Kidney (tissue), 14 donors: ENCODE measurements around the gene ARHGEF6. TPM values are rescaled to one million over a fixed set of nuclear protein-coding genes. Genes with fewer than 3 reads are reported as not detected.

Experiments used
- DNase-seq, 5 donors: peaks; one replicate each; pipeline ENCODE4 v3.0.0-alpha.2; 2013 to 2020
- FAIRE-seq: peaks from 2 replicates; lab custom pipeline; 2012; peaks lifted over from hg19 to GRCh38; lab: Jason Lieb, UNC
- H3K27ac ChIP-seq, 2 donors: one replicate each; pipeline ENCODE4 v1.7.0; 2013; ENCODE audit warnings: low read depth in 2 of 2, low read length in 2 of 2, inconsistent platforms in 1 of 2
- H3K27me3 ChIP-seq: one replicate; pipeline ENCODE4 v1.7.1; 2013; ENCODE audit warnings: low read length, inconsistent platforms; ENCODE audit not compliant: control insufficient read depth, insufficient read depth
- H3K36me3 ChIP-seq, 3 donors: one replicate each; pipeline versions ENCODE4 v1.7.0 to v1.7.1; 2013; ENCODE audit warnings: low read length in 3 of 3, control low read depth in 1 of 3, inconsistent platforms in 1 of 3; ENCODE audit not compliant: insufficient read depth in 3 of 3, control insufficient read depth in 2 of 3
- H3K4me1 ChIP-seq, 3 donors: one replicate each; pipeline versions ENCODE4 v1.7.0 to v1.7.1; 2013; ENCODE audit warnings: low read length in 3 of 3, inconsistent platforms in 1 of 3, low read depth in 1 of 3; ENCODE audit not compliant: control insufficient read depth in 2 of 3, insufficient read depth in 2 of 3
- H3K4me3 ChIP-seq, 3 donors: one replicate each; pipeline versions ENCODE4 v1.7.0 to v1.8.1; 2013; ENCODE audit warnings: low read length in 3 of 3, control low read depth in 1 of 3, inconsistent platforms in 1 of 3
- H3K9ac ChIP-seq, 3 donors: one replicate each; pipeline versions ENCODE4 v1.7.0 to v1.7.1; 2013; ENCODE audit warnings: low read length in 3 of 3, control low read depth in 1 of 3, inconsistent platforms in 1 of 3
- H3K9me3 ChIP-seq, 3 donors: one replicate each; pipeline versions ENCODE4 v1.7.0 to v1.7.1; 2013; ENCODE audit warnings: low read length in 3 of 3, control low read depth in 1 of 3, inconsistent platforms in 1 of 3; ENCODE audit not compliant: control insufficient read depth in 2 of 3, insufficient read depth in 1 of 3
- CTCF ChIP-seq: IDR thresholded peaks from 3 replicates; pipeline ENCODE4 v1.5.1; 2012; ENCODE audit warnings: mild to moderate bottlenecking, moderate library complexity, borderline replicate concordance; ENCODE audit not compliant: insufficient read depth; ENCODE audit errors: extremely low read depth
- intact Hi-C: fragments of 100-400 bp; cut with DNase I; formaldehyde crosslinking; loops from one replicate; pipeline ENCODE4 v1.11.1; 2022
- polyA plus RNA-seq: library from polyadenylated mRNA; stranded (reverse); fragments of 350-450 nt; fragmentation: Illumina TruSeq; extraction: RNeasy Lipid Tissue Mini Kit (QIAGEN cat#74804); gene quantifications from one replicate; pipeline ENCODE4 v1.2.3, GENCODE V29; 2014; ENCODE audit warnings: low read depth, low replicate concordance; ENCODE audit not compliant: insufficient read depth
- total RNA-seq: library from RNA; stranded (reverse); fragmentation: NEBNext Ultra II Directional; extraction: Animal tissue kit (Norgen Biotek cat#: 25700); gene quantifications from one replicate; pipeline ENCODE4 v1.2.1, GENCODE V29; 2021
- donor health status: control.
- donor health status: control.
- donor health status: control.
- donor health status: control.
- donor health status: control.
- donor health status: DM: yes; HTN: yes; CAD: no.
- donor health status: Normal renal cell carcinoma (clear cell type).

ARHGEF6 gene
- total and polyA plus RNA-seq, 2 donors from 2014 or later: 4.1 to 15.8 TPM

GRCh38 chrX:136745215-136746173 is 35.2 kb downstream of the ARHGEF6 start:
- Histone ChIP-seq H3K9ac (no peak overlapping the region), H3K9me3 (no peaks in the 10 kb centered on the region), H3K36me3 (no peaks in the 10 kb centered on the region), H3K4me3 (no peak overlapping the region), H3K27ac (no peak overlapping the region), H3K4me1 (no peaks in the 10 kb centered on the region), H3K27me3 (no peaks in the 10 kb centered on the region)
- no peak for TF ChIP-seq CTCF
- no peak for FAIRE-seq
- no peak for DNase-seq
- intact Hi-C loops: no loop called here

GRCh38 chrX:136742721-136743379 is 37.9 kb downstream of the ARHGEF6 start:
- DNase-seq (no peak), FAIRE-seq (no peak)
- H3K4me1 ChIP-seq: no peaks in the 10 kb centered on the region
- intact Hi-C loops: no loop called here
- no peaks in the 10 kb centered on the region for H3K36me3 ChIP-seq
- no peaks in the 10 kb centered on the region for H3K9me3 ChIP-seq
- H3K9ac ChIP-seq: no peak overlapping the region
- no peak overlapping the region for H3K27ac ChIP-seq
- TF ChIP-seq CTCF: no peak
- no peak overlapping the region for H3K4me3 ChIP-seq
- no peaks in the 10 kb centered on the region for H3K27me3 ChIP-seq

GRCh38 chrX:136738049-136738729 is 42.5 kb downstream of the ARHGEF6 start:
- intact Hi-C loops: no loop called here
- FAIRE-seq (no peak), DNase-seq (no peak)
- Histone ChIP-seq H3K27ac (no peak overlapping the region), H3K4me3 (no peak overlapping the region), H3K36me3 (no peaks in the 10 kb centered on the region), H3K4me1 (no peaks in the 10 kb centered on the region), H3K9ac (no peak overlapping the region), H3K9me3 (no peaks in the 10 kb centered on the region), H3K27me3 (no peaks in the 10 kb centered on the region)
- TF ChIP-seq CTCF: no peak
